Activated T-cell treated with anti-CD3 and anti-CD28 coated beads for 48 hours (primary cell): ENCODE measurements around the gene TLE4.

Experiments used
- DNase-seq: peaks from one replicate; pipeline ENCODE4 v3.0.0-alpha.2; 2020; ENCODE audit warnings: low read depth

TLE4 gene

DNA sequence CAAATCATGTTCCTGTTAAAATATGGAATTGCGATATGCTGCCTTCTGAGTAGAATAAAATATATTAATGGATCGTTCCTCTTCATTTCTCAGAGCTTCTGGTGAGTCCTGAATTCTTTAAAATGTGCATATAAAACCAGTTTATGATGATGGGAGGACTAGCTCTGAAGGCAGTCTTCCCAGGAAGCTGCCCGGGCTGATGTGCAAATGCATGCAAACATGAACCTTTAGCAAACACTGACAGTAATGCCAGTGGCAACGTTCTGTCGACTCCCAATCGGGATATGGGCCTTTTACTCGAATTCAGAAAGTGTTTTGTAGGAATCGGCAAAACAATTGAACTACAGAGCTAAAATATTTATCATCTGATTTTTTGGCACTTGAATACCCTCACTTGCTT, 93.6 kb downstream of the TLE4 start:
- DNase-seq = no peak

DNA sequence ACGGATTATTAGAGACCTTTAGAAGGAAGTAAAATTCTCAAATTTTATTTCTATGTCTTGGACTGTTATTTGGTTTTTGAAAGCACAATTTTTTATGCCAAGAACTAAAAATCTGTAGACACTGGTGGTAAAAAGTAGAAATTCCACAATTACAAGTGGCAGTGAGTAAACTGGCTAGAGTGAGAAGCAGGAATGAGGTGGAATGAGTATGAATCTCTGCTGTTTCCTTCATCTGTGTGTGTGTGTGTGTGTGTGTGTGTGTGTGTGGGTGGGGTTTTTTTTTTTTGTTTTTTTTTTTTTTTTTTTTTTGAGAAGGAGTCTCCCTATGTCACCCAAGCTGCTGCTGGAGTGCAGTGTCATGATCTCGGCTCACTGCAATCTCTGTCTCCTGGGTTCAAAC, 94.2 kb downstream of the TLE4 start:
- DNase-seq = no peak

- DNase-seq = no peak
Observed at GRCh38 chr9:79667120-79667519, 95.4 kb downstream of the TLE4 start.

DNA sequence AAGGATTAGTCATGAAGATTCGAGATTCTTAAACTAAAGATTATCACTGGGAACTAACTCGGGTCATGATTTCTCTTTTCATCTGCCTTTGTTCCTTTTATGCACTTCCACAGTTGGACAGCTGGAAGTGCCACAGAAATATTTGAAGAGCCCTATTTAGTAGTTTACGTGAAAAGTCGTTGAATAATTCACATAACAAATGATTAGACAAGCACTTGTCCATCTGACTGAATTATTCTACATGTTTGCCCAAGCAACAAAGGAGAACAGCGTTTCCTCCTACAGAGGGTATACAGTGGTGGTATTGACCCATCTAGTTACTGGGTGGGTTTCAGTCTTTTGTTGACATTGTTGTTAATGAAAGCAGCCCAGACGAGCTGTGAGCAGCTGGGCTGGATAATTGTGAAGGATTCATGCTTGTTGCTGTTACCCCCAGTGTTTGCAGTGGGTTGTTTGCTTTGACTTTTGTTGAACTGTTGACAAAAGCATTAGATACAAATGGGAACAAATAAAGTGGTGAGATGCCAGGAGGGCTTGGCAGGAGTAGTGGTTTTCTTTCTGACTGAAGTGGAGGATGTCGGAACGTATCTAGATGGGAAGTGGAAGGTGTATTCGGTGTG, 96.2 kb downstream of the TLE4 start:
- DNase-seq = no peak

GRCh38 chr9:79668956-79669355, 97.2 kb downstream of the TLE4 start:
- no peak for DNase-seq

GRCh38 chr9:79670269-79670961, 98.7 kb downstream of the TLE4 start:
- no peak for DNase-seq

DNA sequence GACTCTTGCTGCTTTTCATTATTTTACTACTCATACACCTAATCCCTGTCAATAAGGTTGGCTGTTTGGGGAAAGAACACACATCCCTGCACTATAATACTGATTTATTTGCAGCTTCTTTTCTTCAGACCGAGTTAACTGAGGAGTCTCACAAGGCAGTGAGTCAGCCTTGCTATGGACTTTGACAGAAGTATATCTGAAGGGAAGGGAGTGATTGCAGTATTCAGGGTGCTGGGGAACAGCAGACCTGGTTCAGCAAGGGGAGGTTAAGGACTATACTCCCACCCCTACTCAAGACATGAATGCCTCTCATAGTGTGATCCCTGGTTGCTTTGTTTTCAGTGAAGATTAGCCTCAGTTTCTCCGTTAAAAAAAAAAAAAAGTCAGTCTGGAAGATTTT, 99.8 kb downstream of the TLE4 start:
- DNase-seq = no peak

GRCh38 chr9:79672236-79672635, 100.5 kb downstream of the TLE4 start:
- DNase-seq = no peak

- no peak for DNase-seq
Observed at GRCh38 chr9:79672891-79673290, 101.1 kb downstream of the TLE4 start.

- no peak for DNase-seq
Observed at GRCh38 chr9:79673614-79674013, 101.8 kb downstream of the TLE4 start.

GRCh38 chr9:79674052-79674777, 102.5 kb downstream of the TLE4 start:
- no peak for DNase-seq

DNA sequence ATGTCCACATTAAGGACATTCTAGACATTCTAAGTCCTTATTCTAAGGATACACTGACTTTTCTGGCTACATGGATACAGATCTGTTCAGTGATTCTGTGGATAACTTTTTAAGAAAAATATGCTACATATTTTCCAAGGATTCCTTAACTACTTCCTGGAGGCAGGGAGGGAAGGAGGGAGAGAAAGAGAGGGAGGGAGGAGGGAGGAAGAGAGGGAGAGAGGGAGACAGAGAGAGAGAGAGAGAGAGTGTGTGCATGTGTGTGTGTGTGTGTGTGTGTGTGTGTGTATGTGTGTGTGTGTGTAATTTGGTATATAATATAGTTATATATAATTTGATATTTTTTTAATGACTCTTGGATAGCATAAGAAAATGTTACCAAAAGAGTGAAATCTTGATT, 109.8 kb downstream of the TLE4 start:
- DNase-seq = no peak

GRCh38 chr9:79682076-79682736, 110.4 kb downstream of the TLE4 start:
- DNase-seq = no peak

- DNase-seq = no peak
Observed at GRCh38 chr9:79684059-79684458, 112.3 kb downstream of the TLE4 start.

GRCh38 chr9:79684711-79685575, 113.2 kb downstream of the TLE4 start:
- no peak for DNase-seq

DNA sequence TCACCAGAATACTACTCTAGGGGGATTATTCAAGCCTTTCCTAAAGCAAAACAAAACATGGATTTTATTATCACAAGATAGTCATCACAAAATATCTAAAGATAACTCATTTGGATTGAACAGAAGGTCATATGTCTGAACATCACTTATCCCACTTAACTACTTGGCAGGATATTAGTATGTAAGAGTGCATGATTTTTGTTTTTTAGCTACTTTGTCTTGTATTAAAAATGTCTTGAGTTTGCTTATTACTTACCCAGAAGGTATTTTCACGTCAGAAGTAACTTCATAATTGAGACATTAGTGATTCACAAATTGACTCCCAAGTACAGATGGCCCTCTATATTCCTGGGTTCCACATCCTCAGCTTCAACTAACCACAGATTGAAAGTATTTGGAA, 113.8 kb downstream of the TLE4 start:
- DNase-seq = no peak

DNA sequence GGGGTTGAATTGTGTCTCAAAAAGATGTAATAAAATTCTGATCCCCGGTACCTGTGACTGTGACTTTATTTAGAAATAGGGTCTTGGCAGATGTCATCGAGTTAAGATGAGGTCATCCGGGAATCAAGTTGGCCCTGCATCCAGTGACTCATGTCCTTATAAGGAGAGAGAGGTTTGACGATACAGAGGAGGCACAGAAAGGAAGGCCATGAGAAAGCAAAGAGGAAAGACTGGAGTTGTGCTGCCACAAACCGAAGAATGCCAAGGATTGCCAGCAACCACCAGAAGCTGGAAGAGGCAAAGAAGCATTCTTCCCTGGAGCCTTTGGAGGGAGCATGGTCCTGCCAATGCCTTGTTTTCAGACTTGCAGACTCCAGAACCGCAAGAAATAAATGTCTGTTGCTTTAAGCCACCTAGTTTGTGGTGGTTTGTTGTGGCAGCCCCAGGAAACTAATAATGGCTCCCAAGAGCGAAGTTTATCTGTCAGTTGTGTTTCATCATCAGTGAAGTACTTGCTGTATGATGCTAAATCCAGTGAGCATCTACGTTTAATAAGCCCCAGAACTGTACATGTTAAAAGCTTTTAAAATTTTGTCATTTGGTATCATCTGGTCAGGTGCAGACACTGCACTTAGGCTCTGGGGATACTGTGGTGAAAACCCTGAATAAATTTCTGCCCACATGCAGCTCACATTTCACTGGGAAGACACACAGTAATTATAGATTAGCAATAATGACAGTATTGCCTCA, 114.8 kb downstream of the TLE4 start:
- DNase-seq = no peak

DNA sequence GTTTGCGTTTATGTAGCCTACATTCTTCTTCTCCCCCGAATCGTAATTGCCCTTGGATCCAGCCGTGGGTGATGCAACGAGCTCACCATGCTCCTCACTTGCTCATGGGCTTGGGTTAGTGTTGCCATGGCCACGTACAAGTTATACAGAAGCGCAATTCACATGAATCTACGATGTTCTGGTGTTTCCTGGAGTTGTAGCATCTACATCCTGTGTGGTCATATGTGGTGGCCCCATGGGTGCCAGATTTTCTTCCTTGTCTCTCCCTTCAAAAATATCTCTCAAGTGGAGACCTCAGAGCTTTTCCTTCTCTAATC, 115.3 kb downstream of the TLE4 start:
- DNase-seq = peak; percentile 3

DNA sequence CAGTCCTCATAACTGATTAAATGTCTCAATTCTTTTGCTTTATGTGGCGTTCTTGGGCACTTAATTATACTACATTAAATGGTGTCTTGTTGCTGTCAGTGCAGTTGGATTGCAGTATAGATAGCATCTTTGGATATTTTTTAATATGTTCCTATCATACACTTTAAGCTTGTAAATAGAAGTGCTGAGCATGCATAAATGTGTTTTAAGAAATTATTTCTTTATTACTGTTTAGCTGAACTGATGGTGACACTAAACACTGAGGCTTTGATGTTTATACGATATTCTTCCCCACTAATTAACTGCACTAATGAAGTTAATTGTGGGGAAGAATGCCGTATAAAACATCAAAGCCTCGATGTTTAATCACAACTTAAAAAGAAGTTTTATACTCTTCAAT, 116.6 kb downstream of the TLE4 start:
- no peak for DNase-seq

DNA sequence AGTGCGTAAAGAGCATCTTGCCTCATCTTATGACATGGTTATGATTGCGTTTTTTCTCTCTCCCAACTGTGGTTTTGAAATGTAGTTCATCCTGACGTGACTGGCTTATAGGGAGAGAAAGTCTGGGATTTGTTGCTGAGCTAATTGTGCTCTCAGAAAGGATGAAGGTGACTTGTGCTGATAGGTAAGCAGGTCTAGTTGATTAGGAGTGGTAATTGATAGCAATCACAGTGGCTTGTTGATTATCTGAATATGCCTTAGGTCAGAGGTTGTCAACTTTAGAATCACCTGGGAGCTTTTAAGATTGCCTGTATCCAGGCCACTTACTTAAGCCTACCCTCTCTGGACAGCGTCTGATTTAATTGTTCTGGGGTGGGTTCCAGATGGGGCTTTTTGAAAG, 117.8 kb downstream of the TLE4 start:
- DNase-seq = no peak

GRCh38 chr9:79691496-79691895, 119.7 kb downstream of the TLE4 start:
- DNase-seq = no peak
